HEK293T (cell line): Measurements from ENCODE around the gene PDZD7.

Source experiments
- ARNT ChIP-seq: fragments of 450-650 bp; IDR thresholded peaks from 2 replicates; pipeline ENCODE4 v1.6.1; 2017; ENCODE audit warnings: mild to moderate bottlenecking
- BHLHE40 ChIP-seq: fragments of 450-650 bp; IDR thresholded peaks from 2 replicates; pipeline ENCODE4 v1.6.1; 2016; ENCODE audit warnings: mild to moderate bottlenecking, moderate library complexity, borderline replicate concordance
- ELF4 ChIP-seq: fragments of 450-650 bp; IDR thresholded peaks from 2 replicates; pipeline ENCODE4 v1.6.1; 2017; ENCODE audit warnings: antibody characterized with exemption
- FOXA1 ChIP-seq: fragments of 450-650 bp; IDR thresholded peaks from 2 replicates; pipeline ENCODE4 v1.6.1; 2016; ENCODE audit warnings: mild to moderate bottlenecking
- FOXK2 ChIP-seq: fragments of 450-650 bp; IDR thresholded peaks from 2 replicates; pipeline ENCODE4 v1.6.1; 2016; ENCODE audit warnings: mild to moderate bottlenecking
- FOXM1 ChIP-seq: fragments of 450-650 bp; IDR thresholded peaks from 2 replicates; pipeline ENCODE4 v1.6.1; 2017; ENCODE audit warnings: mild to moderate bottlenecking, borderline replicate concordance
- LEF1 ChIP-seq: fragments of 450-650 bp; IDR thresholded peaks from 2 replicates; pipeline ENCODE4 v1.6.1; 2017; ENCODE audit warnings: mild to moderate bottlenecking, borderline replicate concordance
- NFRKB ChIP-seq: fragments of 450-650 bp; IDR thresholded peaks from 2 replicates; pipeline ENCODE4 v1.6.1; 2016; ENCODE audit warnings: mild to moderate bottlenecking, moderate library complexity
- SP1 ChIP-seq: fragments of 450-650 bp; IDR thresholded peaks from 2 replicates; pipeline ENCODE4 v1.6.1; 2017
- TARDBP ChIP-seq: fragments of 450-650 bp; IDR thresholded peaks from 2 replicates; pipeline ENCODE4 v1.6.1; 2016
- TF ChIP-seq, protein P1 (sequence below): fragments of 450-650 bp; IDR thresholded peaks from 2 replicates; pipeline ENCODE4 v1.6.1; 2016

DNA sequence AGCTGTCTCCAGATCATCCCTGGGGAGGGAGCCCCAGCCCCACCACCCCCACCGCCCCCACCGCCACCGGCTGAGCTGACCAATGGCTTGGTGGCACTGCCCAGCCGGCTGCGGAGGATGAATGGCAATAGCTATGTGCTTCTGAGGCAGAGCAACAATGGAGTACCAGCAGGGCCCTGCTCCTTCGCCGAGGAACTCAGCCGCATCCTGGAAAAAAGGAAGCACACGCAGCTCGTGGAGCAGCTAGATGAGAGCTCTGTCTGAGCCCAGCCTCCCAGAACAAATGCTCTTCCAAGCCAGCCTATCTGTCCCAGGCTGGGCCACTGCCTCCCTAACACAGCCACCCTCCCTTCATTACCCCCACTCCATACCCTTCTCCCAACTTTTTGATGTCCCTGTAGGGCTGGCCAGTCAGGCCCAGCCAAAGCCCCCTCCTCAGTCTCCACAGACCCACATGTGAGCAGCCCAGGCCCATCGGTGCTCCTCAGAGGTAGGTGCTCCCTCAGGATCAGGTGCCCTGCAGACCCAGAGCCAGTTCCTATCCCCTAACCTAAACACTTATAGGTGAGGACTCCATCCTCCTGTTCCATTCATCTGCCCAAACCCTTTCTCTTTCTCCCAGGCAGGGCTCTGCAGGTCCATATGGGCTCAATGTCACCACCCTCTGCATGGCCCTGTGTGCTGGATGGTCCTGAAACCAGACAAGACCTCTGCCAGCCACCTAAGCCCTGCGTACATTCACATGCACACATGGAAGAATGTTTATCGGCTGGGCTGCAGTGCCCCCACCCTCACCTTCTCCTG lies 46.9 kb downstream of the PDZD7 start:
- no peak for TF ChIP-seq FOXA1
- no peak for TF ChIP-seq TARDBP
- TF ChIP-seq, protein P1, sequence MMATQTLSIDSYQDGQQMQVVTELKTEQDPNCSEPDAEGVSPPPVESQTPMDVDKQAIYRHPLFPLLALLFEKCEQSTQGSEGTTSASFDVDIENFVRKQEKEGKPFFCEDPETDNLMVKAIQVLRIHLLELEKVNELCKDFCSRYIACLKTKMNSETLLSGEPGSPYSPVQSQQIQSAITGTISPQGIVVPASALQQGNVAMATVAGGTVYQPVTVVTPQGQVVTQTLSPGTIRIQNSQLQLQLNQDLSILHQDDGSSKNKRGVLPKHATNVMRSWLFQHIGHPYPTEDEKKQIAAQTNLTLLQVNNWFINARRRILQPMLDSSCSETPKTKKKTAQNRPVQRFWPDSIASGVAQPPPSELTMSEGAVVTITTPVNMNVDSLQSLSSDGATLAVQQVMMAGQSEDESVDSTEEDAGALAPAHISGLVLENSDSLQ = no peak
- TF ChIP-seq FOXM1 = no peak
- no peak for TF ChIP-seq SP1
- no peak for TF ChIP-seq ARNT
- TF ChIP-seq ELF4 = no peak
- TF ChIP-seq BHLHE40 = no peak
- no peak for TF ChIP-seq FOXK2
- TF ChIP-seq NFRKB = no peak
- TF ChIP-seq LEF1 = no peak
